Peyer's patch (tissue), 4 donors: ENCODE results near the gene FMO5. TPM values are rescaled to one million over a fixed set of nuclear protein-coding genes. Genes with fewer than 3 reads are reported as not detected.
"Not testable (repeated sequence)": the region's sequence is repeated elsewhere in the genome, so short reads cannot be mapped to it uniquely, and the experiment has no call there.

ENCODE experiments used
- DNase-seq, 3 donors: peaks; one replicate each; pipeline ENCODE4 v3.0.0-alpha.2; 2017 to 2019
- H3K27ac ChIP-seq, 4 donors: fragments of 200-600 bp; sonication (generic); one replicate each; pipeline ENCODE4 v1.5.1; 2016 to 2019
- H3K27me3 ChIP-seq, 2 donors: fragments of 200-600 bp; sonication (generic); one replicate each; pipeline ENCODE4 v1.5.1; 2019
- H3K36me3 ChIP-seq, 3 donors: fragments of 200-600 bp; sonication (generic); one replicate each; pipeline ENCODE4 v1.5.1; 2016 to 2019
- H3K4me1 ChIP-seq, 4 donors: fragments of 200-600 bp; sonication (generic); one replicate each; pipeline ENCODE4 v1.5.1; 2016 to 2019
- H3K4me3 ChIP-seq, 4 donors: fragments of 200-600 bp; sonication (generic); 1 replicate in 3 of 4; 2 replicates in 1 of 4; pipeline ENCODE4 v1.5.1; 2016 to 2019; ENCODE audit warnings: mild to moderate bottlenecking in 1 of 4
- H3K9me3 ChIP-seq, 4 donors: fragments of 200-600 bp; sonication (generic); one replicate each; pipeline ENCODE4 v1.5.1; 2016 to 2019; ENCODE audit warnings: mild to moderate bottlenecking in 1 of 4
- POLR2A ChIP-seq, 2 donors: fragments of 450-650 bp; IDR thresholded peaks; one replicate each; pipeline ENCODE4 v1.5.1; 2017; ENCODE audit warnings: antibody characterized with exemption in 2 of 2, mild to moderate bottlenecking in 2 of 2, moderate library complexity in 2 of 2
- total RNA-seq, 4 donors: library from RNA; depleted of rRNA; stranded (reverse); fragments of >200 nt; gene quantifications; one replicate each; pipeline ENCODE4 v1.1.0, GENCODE V29; 2016
- TF ChIP-seq, protein P1 (sequence below), 6 experiments: fragments of 450-650 bp in 4 of 6; fragments of 200-600 bp in 2 of 6; sonication (generic) in 1 of 6; IDR thresholded peaks; one replicate each; pipeline ENCODE4 v1.5.1; 2017 to 2019; ENCODE audit warnings: antibody characterized with exemption in 6 of 6, mild to moderate bottlenecking in 3 of 6, moderate library complexity in 1 of 6

FMO5 gene
- total RNA-seq, 4 donors from 2014 or later: 31.4 to 156 (median 127) TPM

DNA sequence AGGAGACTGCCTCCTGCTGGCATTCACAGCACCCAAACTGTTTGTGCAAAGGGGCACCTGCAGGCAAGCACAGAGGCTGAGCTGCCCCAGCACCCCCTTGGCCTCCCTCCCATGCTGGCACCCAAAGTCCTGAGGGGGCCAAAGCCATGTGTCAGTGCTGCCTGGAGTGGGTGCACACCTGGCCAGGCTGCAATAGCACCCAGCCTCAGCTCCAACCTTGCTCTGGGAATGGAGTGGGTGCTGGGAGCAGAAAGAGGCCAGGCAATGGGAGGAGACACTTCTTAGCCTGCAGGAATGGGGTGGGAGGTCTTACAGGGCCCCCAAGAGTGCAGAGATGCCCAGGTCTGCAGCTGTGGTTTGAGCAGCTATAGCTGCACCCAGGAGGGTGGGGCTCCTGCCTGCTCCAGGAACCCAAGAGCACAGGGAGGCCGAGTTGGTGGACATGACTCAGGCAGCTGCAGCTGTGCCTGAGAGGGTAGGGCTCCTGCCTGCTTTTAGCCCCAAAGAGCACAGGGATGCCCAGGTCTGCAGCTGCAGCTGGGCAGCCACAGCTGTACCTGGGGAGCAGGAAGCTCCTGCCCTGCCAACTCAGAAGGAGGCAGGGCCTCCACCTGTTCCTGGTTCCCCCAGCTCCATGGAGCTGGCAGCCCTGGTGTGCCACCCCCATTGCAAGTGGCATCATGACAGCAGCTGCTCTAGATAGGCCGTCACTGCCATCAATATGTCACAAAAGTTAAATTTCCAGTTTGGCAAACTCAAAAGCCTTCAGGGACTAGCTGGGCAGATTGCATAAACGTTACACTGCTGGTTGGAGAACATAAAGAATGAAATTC lies 12.0 kb upstream of the FMO5 start:
- Histone ChIP-seq H3K4me3 (peak overlapping the region in 2 of 4 donors; percentile 16 to 24), H3K27ac (peak overlapping the region in 3 of 4 donors; percentile 69 to 94 (median 89)), H3K4me1 (peaks cover 0 to 44% (median 3%) of the 10 kb centered on the region in 4 donors), H3K27me3 (no peaks in the 10 kb centered on the region), H3K36me3 (no peaks in the 10 kb centered on the region), H3K9me3 (no peaks in the 10 kb centered on the region)
- TF ChIP-seq POLR2A (IDR thresholded peaks at IDR 0.05): no peak
- TF ChIP-seq, protein P1, sequence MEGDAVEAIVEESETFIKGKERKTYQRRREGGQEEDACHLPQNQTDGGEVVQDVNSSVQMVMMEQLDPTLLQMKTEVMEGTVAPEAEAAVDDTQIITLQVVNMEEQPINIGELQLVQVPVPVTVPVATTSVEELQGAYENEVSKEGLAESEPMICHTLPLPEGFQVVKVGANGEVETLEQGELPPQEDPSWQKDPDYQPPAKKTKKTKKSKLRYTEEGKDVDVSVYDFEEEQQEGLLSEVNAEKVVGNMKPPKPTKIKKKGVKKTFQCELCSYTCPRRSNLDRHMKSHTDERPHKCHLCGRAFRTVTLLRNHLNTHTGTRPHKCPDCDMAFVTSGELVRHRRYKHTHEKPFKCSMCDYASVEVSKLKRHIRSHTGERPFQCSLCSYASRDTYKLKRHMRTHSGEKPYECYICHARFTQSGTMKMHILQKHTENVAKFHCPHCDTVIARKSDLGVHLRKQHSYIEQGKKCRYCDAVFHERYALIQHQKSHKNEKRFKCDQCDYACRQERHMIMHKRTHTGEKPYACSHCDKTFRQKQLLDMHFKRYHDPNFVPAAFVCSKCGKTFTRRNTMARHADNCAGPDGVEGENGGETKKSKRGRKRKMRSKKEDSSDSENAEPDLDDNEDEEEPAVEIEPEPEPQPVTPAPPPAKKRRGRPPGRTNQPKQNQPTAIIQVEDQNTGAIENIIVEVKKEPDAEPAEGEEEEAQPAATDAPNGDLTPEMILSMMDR (IDR thresholded peaks at IDR 0.05): no peak
- DNase-seq: peak in 2 of 3 donors; percentile 73

DNA sequence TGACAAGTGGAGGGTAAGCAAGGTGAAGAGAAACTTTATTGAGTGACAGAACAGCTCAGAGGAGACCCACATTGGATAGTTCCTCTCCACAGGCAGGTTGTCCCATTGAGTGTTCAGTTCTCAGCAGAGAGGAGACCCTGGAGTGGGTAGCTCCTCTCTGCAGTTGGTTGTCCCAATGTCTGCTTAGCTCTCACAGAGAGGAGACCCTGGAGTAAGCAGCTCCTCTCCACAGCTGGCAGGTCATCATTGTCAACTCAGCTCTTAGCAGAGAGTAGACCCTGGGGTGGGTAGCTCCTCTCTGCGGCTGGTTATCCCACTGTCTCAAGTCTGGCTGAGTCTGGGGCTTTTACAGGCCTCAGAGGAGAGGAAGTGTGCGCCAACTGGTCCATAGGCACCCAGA lies 11.3 kb upstream of the FMO5 start:
- H3K27me3 ChIP-seq: no peaks in the 10 kb centered on the region
- H3K4me3 ChIP-seq: no peak overlapping the region
- DNase-seq: no peak
- H3K36me3 ChIP-seq: no peaks in the 10 kb centered on the region
- H3K4me1 ChIP-seq: peaks cover 0 to 36% (median 3%) of the 10 kb centered on the region in 4 donors
- H3K9me3 ChIP-seq: no peaks in the 10 kb centered on the region
- TF ChIP-seq, protein P1 (IDR thresholded peaks at IDR 0.05): no peak
- TF ChIP-seq POLR2A (IDR thresholded peaks at IDR 0.05): no peak
- peak overlapping the region in 3 of 4 donors; percentile 69 to 94 (median 89) for H3K27ac ChIP-seq

DNA sequence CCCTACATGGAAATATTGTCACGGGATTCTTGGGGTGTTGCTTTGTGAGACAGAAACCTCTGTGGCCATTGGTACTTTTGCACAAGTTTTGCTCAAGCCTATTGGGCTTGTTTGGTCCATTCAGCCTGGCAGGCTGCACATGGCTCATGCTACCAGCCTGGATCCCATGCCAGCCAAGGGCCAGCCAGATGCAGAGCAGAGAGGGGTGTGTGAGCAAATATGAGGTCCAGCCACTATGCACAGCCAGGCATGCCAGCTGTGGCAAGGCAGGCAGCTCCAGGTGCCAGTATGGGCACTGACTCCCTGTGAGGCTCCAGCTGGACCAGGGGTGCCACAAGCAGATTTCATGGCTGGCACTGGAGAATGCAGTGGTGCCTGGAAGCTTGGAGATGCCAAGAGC lies 10.7 kb upstream of the FMO5 start:
- Histone ChIP-seq H3K36me3 (no peaks in the 10 kb centered on the region), H3K27ac (peak overlapping the region in 2 of 4 donors; percentile 89 to 94), H3K9me3 (no peaks in the 10 kb centered on the region), H3K4me1 (peaks cover 0 to 36% (median 3%) of the 10 kb centered on the region in 4 donors), H3K27me3 (no peaks in the 10 kb centered on the region), H3K4me3 (no peak overlapping the region)
- peak in 1 of 3 donors; percentile 63 for DNase-seq
- TF ChIP-seq, protein P1 (IDR thresholded peaks at IDR 0.05): no peak
- TF ChIP-seq POLR2A (IDR thresholded peaks at IDR 0.05): no peak

DNA sequence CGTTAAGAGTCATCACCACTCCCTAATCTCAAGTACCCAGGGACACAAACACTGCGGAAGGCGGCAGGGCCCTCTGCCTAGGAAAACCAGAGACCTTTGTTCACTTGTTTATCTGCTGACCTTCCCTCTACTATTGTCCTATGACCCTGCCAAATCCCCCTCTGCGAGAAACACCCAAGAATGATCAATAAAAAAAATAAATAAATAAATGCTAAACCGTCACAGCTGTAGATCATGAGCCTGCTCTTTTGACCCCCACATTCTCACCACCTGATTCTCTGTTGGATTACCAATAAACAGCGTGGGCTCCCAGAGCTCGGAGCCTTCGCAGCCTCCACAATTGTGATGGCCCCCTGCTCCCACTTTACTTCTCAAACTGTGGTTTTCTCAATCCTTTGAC lies 8.8 kb upstream of the FMO5 start:
- not testable (repeated sequence) for H3K27me3 ChIP-seq, DNase-seq, H3K9me3 ChIP-seq, H3K4me3 ChIP-seq, H3K36me3 ChIP-seq
- peak overlapping the region in 3 of 4 donors; percentile 19 to 60 (median 28) for H3K27ac ChIP-seq
- H3K4me1 ChIP-seq: peaks cover 0 to 24% (median 3%) of the 10 kb centered on the region in 4 donors

DNA sequence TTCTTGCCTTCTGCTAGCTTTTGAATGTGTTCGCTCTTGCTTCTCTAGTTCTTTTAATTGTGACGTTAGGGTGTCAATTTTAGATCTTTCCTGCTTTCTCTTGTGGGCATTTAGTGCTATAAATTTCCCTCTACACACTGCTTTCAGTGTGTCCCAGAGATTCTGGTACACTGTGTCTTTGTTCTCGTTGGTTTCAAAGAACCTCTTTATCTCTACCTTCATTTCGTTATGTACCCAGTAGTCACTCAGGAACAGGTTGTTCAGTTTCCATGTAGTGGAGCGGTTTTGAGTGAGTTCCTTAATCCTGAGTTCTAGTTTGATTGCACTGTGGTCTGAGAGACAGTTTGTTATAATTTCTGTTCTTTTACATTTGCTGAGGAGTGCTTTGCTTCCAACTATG lies 5.9 kb upstream of the FMO5 start:
- H3K27ac ChIP-seq, H3K27me3 ChIP-seq, H3K36me3 ChIP-seq, DNase-seq, H3K9me3 ChIP-seq, H3K4me3 ChIP-seq, H3K4me1 ChIP-seq: not testable (repeated sequence)

DNA sequence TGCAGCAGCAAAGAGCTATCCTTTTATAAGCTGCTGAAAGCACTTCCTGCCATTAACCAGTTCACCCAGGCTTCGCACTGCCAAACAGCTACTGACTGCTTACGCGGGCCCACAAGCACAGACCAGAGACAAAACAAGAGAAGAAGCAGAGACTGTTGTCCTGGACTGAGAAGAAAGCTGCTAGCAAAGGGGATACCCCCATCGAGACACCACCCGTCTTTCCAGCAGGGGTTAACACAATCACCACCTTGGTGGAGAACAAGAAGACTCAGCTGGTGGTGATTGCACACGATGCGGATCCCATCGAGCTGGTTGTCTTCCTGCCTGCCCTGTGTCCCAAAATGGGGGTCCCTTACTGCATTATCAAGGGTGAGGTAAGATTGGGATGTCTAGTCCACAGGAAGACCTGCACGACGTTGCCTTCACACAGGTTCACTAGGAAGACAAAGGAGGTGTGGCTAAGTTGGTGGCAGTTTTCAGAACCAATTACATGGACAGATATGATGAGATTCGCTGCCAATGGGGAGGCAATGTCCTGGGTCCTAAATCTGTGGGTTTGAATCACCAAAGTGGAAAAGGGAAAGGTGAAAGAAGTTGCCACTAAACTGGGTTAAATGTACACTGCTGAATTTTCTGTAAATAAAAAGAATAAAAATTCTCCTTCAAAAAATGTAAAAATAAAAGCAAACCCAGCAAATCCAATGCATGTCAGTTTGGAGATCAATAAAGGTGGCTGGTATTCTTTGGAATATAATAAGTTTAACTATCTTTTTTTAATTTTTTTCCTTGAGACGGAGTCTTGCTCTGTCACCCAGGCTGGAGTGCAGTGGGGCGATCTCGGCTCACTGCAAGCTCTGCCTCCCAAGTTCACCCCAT lies 1.2 kb downstream of the FMO5 start:
- H3K27ac ChIP-seq: peak overlapping the region in 2 of 4 donors; percentile 83 to 85
- peak overlapping the region in 3 of 4 donors; percentile 59 to 73 (median 67) for H3K4me3 ChIP-seq

More for the DNA sequence above, 1.2 kb downstream of the FMO5 start:
- no peaks in the 10 kb centered on the region for H3K36me3 ChIP-seq
- TF ChIP-seq, protein P1 (IDR thresholded peaks at IDR 0.05): no peak
- TF ChIP-seq POLR2A (IDR thresholded peaks at IDR 0.05): no peak
- DNase-seq: no peak
- H3K27me3 ChIP-seq: no peaks in the 10 kb centered on the region
- peaks cover 0 to 14% (median 0%) of the 10 kb centered on the region in 4 donors for H3K4me1 ChIP-seq
- H3K9me3 ChIP-seq: no peaks in the 10 kb centered on the region
